K562 (cell line): ENCODE data around the gene SH3TC2. TPM values are rescaled to one million over a fixed set of nuclear protein-coding genes. Genes with fewer than 3 reads are reported as not detected.

Source experiments
- ATAC-seq: fragments of 200-7000 bp; cut with Tn5 transposase; 3 replicates; pipeline ENCODE4 v1.9.1; 2020; ENCODE audit warnings: moderate library complexity
- BruUV-seq: library from RNA; stranded (reverse); fragments of 400-500 nt; replicated peaks from 2 replicates; lab custom pipeline; 2021; lab: Mats Ljungman, UMichigan
- CTCF ChIA-PET: fragments of 300-600 bp; formaldehyde crosslinking; extraction: SDS; loops from one replicate; lab custom pipeline; 2021; ENCODE audit warnings: low intra/inter-chr PET ratio; lab: Yijun Ruan, JAX
- POLR2A ChIA-PET: fragments of 300-600, 350-650 bp; sonication (Branson Sonifier 250); formaldehyde crosslinking; extraction: SDS; loops from one replicate; lab custom pipeline; 2021; ENCODE audit warnings: antibody characterized with exemption, inconsistent platforms; lab: Yijun Ruan, JAX
- DNase-seq, 4 experiments: peaks; one replicate each; pipeline versions ENCODE4 v3.0.0 to v3.0.0-alpha.2; 2011 to 2018; ENCODE audit warnings: low spot score in 3 of 4, mixed read lengths in 3 of 4; ENCODE audit errors: extremely low read depth in 1 of 4
- FAIRE-seq: peaks from 2 replicates; lab custom pipeline; 2011; peaks lifted over from hg19 to GRCh38; lab: Jason Lieb, UNC
- H2AFZ ChIP-seq: 2 replicates; pipeline ENCODE4 v1.6.0; 2011; ENCODE audit warnings: low read depth, low read length, control low read depth, inconsistent platforms
- H3K27ac ChIP-seq: fragments of 200-600 bp; 3 replicates; pipeline ENCODE4 v1.8.0; 2011; ENCODE audit warnings: low read depth, mild to moderate bottlenecking, control low read depth, inconsistent platforms, low read length, moderate library complexity, mixed read lengths; ENCODE audit errors: extremely low read depth
- H3K27me3 ChIP-seq, 2 experiments: fragments of 300-600 bp in 1 of 2; 2 replicates in 1 of 2; 3 replicates in 1 of 2; pipeline versions ENCODE4 v1.6.0 to v1.8.0; 2011; ENCODE audit warnings: inconsistent platforms in 2 of 2, low read length in 2 of 2, mild to moderate bottlenecking in 1 of 2, mixed read lengths in 1 of 2, moderate library complexity in 1 of 2; ENCODE audit not compliant: control insufficient read depth in 2 of 2, insufficient read depth in 2 of 2
- H3K36me3 ChIP-seq: fragments of 300-600 bp; 3 replicates; pipeline ENCODE4 v1.8.0; 2011; ENCODE audit warnings: mild to moderate bottlenecking, low read length, inconsistent platforms; ENCODE audit not compliant: control insufficient read depth, insufficient read depth
- H3K4me1 ChIP-seq, 2 experiments: fragments of 200-600 bp in 1 of 2; replicated peaks in 1 of 2; 2 replicates in 1 of 2; 3 replicates in 1 of 2; pipeline versions ENCODE4 v1.5.1 to v1.8.0; 2011; ENCODE audit warnings: inconsistent platforms in 2 of 2, low read length in 2 of 2, mild to moderate bottlenecking in 1 of 2, mixed read lengths in 1 of 2, moderate library complexity in 1 of 2; ENCODE audit not compliant: control insufficient read depth in 2 of 2, insufficient read depth in 2 of 2
- H3K4me2 ChIP-seq: 2 replicates; pipeline ENCODE4 v1.6.1; 2011; ENCODE audit warnings: low read length, control low read depth, inconsistent platforms, mixed read lengths; ENCODE audit not compliant: insufficient read depth
- H3K4me3 ChIP-seq: fragments of 200-600 bp; sonication (generic), shearing (Covaris generic); 2 replicates; pipeline ENCODE4 v1.5.1; 2016; ENCODE audit warnings: control low read depth, inconsistent platforms
- H3K79me2 ChIP-seq: fragments of 200-600 bp; 3 replicates; pipeline ENCODE4 v1.8.0; 2011; ENCODE audit warnings: low read length, inconsistent platforms; ENCODE audit not compliant: control insufficient read depth, insufficient read depth
- H3K9ac ChIP-seq, 2 experiments: 2 replicates each; pipeline versions ENCODE4 v1.6.0 to v1.6.1; 2011; ENCODE audit warnings: low read depth in 2 of 2, low read length in 2 of 2, control low read depth in 1 of 2, inconsistent platforms in 1 of 2, mild to moderate bottlenecking in 1 of 2, mixed read lengths in 1 of 2; ENCODE audit not compliant: insufficient read depth in 1 of 2
- H3K9me1 ChIP-seq: one replicate; pipeline ENCODE4 v1.6.0; 2011; ENCODE audit warnings: inconsistent platforms, mild to moderate bottlenecking, low read length, moderate library complexity; ENCODE audit not compliant: control insufficient read depth, insufficient read depth
- H3K9me3 ChIP-seq: replicated peaks from 2 replicates; pipeline ENCODE4 v1.5.1; 2011; ENCODE audit warnings: low read depth, low read length, inconsistent platforms; ENCODE audit not compliant: control insufficient read depth, insufficient read depth
- H4K20me1 ChIP-seq: replicated peaks from 2 replicates; pipeline ENCODE4 v1.6.1; 2011; ENCODE audit warnings: low read length, inconsistent platforms, mixed read lengths; ENCODE audit not compliant: control insufficient read depth, insufficient read depth
- FOXP1 ChIP-seq: sonication (generic); formaldehyde crosslinking; IDR thresholded peaks from 2 replicates; pipeline ENCODE4 v1.8.0; 2022; ENCODE audit warnings: mild to moderate bottlenecking, missing genetic modification reagents
- HBP1 ChIP-seq: fragments of 450-650 bp; formaldehyde crosslinking; IDR thresholded peaks from 2 replicates; pipeline ENCODE4 v1.4.0; 2022; ENCODE audit warnings: missing genetic modification characterization
- HMG20B ChIP-seq: fragments of 250-450 bp; sonication (Bioruptor Pico); IDR thresholded peaks from 2 replicates; pipeline ENCODE4 v1.5.0; 2021; ENCODE audit warnings: mild to moderate bottlenecking
- MED1 ChIP-seq: sonication (generic); formaldehyde crosslinking; IDR thresholded peaks from 2 replicates; pipeline ENCODE4 v1.8.1; 2023; ENCODE audit warnings: missing genetic modification reagents, borderline replicate concordance
- NFRKB ChIP-seq: fragments of 450-650 bp; IDR thresholded peaks from 2 replicates; pipeline ENCODE4 v1.6.1; 2016; ENCODE audit warnings: low read depth
- WGBS: fragments of 100-300 bp; shearing (Covaris generic); methylation state at CpG from one replicate; pipeline ENCODE4 v1.1.6; 2016; ENCODE audit warnings: low coverage, mixed read lengths; ENCODE audit not compliant: insufficient coverage; ENCODE audit errors: missing lambda C conversion rate; 5-methylcytosine and 5-hydroxymethylcytosine counted together
- in situ Hi-C: fragments of 300-500 bp; cut with MboI; formaldehyde crosslinking; loops from 4 replicates; pipeline ENCODE4 v1.15.0; 2018; ENCODE audit warnings: inconsistent platforms, mixed read lengths
- intact Hi-C: fragments of 100-400 bp; cut with micrococcal nuclease; formaldehyde crosslinking; loops from 2 replicates; pipeline ENCODE4 v1.14.2; 2022
- microRNA counts: library from miRNA; unstranded; fragments of <30 nt; microRNA quantifications from one replicate; lab custom pipeline; 2016
- microRNA-seq: library from miRNA; unstranded; fragments of <30 nt; microRNA quantifications from one replicate; pipeline ENCODE4, GENCODE V29; 2018; ENCODE audit warnings: borderline microRNAs expressed
- polyA plus RNA-seq, 8 experiments: library from polyadenylated mRNA; depleted of rRNA in 4 of 8; stranded (reverse) in 5 of 8; unstranded in 3 of 8; fragments of >200 nt; fragmentation: Nextera tagmentation in 2 of 8; fragmentation: Illumina TruSeq in 1 of 8; extraction: Ambion mirVana in 2 of 8; extraction: Trizol in 1 of 8; gene quantifications; 2 replicates each; pipeline versions ENCODE4 v1.2.1 to v1.2.3, GENCODE V29; 2011 to 2014; ENCODE audit warnings: inconsistent platforms in 1 of 8, missing spikeins in 1 of 8
- small RNA-seq: library from RNA; depleted of rRNA; stranded (forward); fragments of <200 nt; gene quantifications from one replicate; pipeline ENCODE3, GENCODE V24; 2014
- total RNA-seq, 7 experiments: library from RNA; depleted of rRNA in 6 of 7; stranded (reverse); fragments of >200 nt in 6 of 7; fragmentation: Illumina TruSeq in 2 of 7; extraction: Trizol in 2 of 7; gene quantifications; 2 replicates each; pipeline versions ENCODE4 v1.2.1 to v1.2.3, GENCODE V29; 2011 to 2021; ENCODE audit warnings: low replicate concordance in 1 of 7

SH3TC2 gene
- total and polyA plus RNA-seq, 9 of the 15 experiments (the other 6 are each of a cell fraction or from before 2014, with no cell fraction given), result 0.03 to 0.80 (median 0.55) TPM; not detected in 1

GRCh38 chr5:148956477-148957385 is 106.1 kb downstream of the SH3TC2 start:
- Histone ChIP-seq H3K4me1 (no peaks in the 10 kb centered on the region), H4K20me1 (no peaks in the 10 kb centered on the region; the same call in 1 of the 2 replicates), H3K9me1 (no peaks in the 10 kb centered on the region), H3K9me3 (no peaks in the 10 kb centered on the region), H3K27me3 (no peaks in the 10 kb centered on the region; a peak in 1 of 5 replicates), H2AFZ (no peak overlapping the region), H3K9ac (no peak overlapping the region), H3K79me2 (no peaks in the 10 kb centered on the region), H3K27ac (no peak overlapping the region), H3K4me2 (no peak overlapping the region), H3K4me3 (no peak overlapping the region), H3K36me3 (no peaks in the 10 kb centered on the region)
- WGBS, result 0% methylated on average over 3 of the region's 3 CpGs
- no peak for FAIRE-seq
- CTCF ChIA-PET, result interaction anchor here (1.5 to 1.6 kb wide), 2 partner anchors 216 to 222 kb away, joined by 5 to 9 read pairs; no protein-coding TSS in a partner anchor
- no peak for DNase-seq
- in situ Hi-C loops (no loop called here), intact Hi-C loops (loop anchor here (1.0 to 10.0 kb wide), 3 partner anchors 134 to 308 kb away; no protein-coding TSS in a partner anchor)
- TF ChIP-seq HBP1 (CRISPR knock-in tag), result no peak
- TF ChIP-seq NFRKB, result no peak
- TF ChIP-seq HMG20B, result no peak
- no peak for TF ChIP-seq MED1
- TF ChIP-seq FOXP1, result no peak
- no TSS peak for BruUV-seq
- POLR2A ChIA-PET, result interaction anchor here (0.5 to 1.2 kb wide), 2 partner anchors 70 to 88 kb away, joined by 3 read pairs; no protein-coding TSS in a partner anchor
- ATAC-seq, result no peak

MicroRNAs within 50 kb of the gene (microRNA counts, 767-probe panel; counts per million panel counts)
- microRNA hsa-miR-584-5p (lab: Ali Mortazavi, UCI), result not detected

Small RNA genes within 50 kb of the gene (microRNA-seq; reads per million reads assigned to microRNA genes)
- gene MIR584, result 1.8 reads per million, percentile 24 among the genes with 10 or more reads in this experiment

Small RNA genes within 50 kb of the gene (small RNA-seq; reads per million reads assigned to genes)
- gene MIR584 (5.0 reads per million, percentile 92 among the genes with 10 or more reads in this experiment), gene RNU6-732P (not detected)

Other genes with a start within 250 kb of the SH3TC2 start
- gene ADRB2, start 236.5 kb downstream of the SH3TC2 start, total RNA-seq (2014; rRNA removed), result 0.12 TPM in 1 of 2 replicates, not detected in the other
- gene ADRB2, start 236.5 kb downstream of the SH3TC2 start, total RNA-seq (2014; rRNA removed; fragmentation: Illumina TruSeq; extraction: Trizol), result 0.04 TPM in 1 of 2 replicates, not detected in the other
- gene ADRB2, start 236.5 kb downstream of the SH3TC2 start, total RNA-seq (2015; rRNA removed; fragmentation: Illumina TruSeq; extraction: Trizol), result 0.04 and 0.07 TPM in 2 replicates
- 0.04 TPM in 2 replicates for gene ADRB2, start 236.5 kb downstream of the SH3TC2 start, total RNA-seq (2021)
- 0.18 TPM in 1 of 2 replicates, not detected in the other for gene ADRB2, start 236.5 kb downstream of the SH3TC2 start, polyA plus RNA-seq (2011; rRNA removed)
- gene ADRB2, start 236.5 kb downstream of the SH3TC2 start, polyA plus RNA-seq (2014; fragmentation: Illumina TruSeq; extraction: Trizol), result 0.03 TPM in 1 of 2 replicates, not detected in the other
- under 1 TPM in 1 of 2 experiments, not detected in 1; 0.01 TPM for gene ADRB2, start 236.5 kb downstream of the SH3TC2 start, polyA plus RNA-seq (2014; fragmentation: Nextera tagmentation; extraction: Ambion mirVana)
- gene ADRB2, start 236.5 kb downstream of the SH3TC2 start, polyA plus RNA-seq (2014; rRNA removed), result 0.07 and 0.09 TPM in 2 replicates
- gene ABLIM3, start 78.4 kb upstream of the SH3TC2 start, total RNA-seq (2014; rRNA removed), result 0.08 and 0.14 TPM in 2 replicates
- 0.11 and 0.13 TPM in 2 replicates for gene ABLIM3, start 78.4 kb upstream of the SH3TC2 start, total RNA-seq (2014; rRNA removed; fragmentation: Illumina TruSeq; extraction: Trizol)
- gene ABLIM3, start 78.4 kb upstream of the SH3TC2 start, total RNA-seq (2015; rRNA removed; fragmentation: Illumina TruSeq; extraction: Trizol), result 0.04 and 0.08 TPM in 2 replicates
- 0.34 and 0.38 TPM in 2 replicates for gene ABLIM3, start 78.4 kb upstream of the SH3TC2 start, total RNA-seq (2021)
- 0.03 TPM in 2 replicates for gene ABLIM3, start 78.4 kb upstream of the SH3TC2 start, polyA plus RNA-seq (2011; rRNA removed)
- gene ABLIM3, start 78.4 kb upstream of the SH3TC2 start, polyA plus RNA-seq (2014; fragmentation: Illumina TruSeq; extraction: Trizol), result 0.19 and 0.26 TPM in 2 replicates
- under 1 TPM; 0.08 to 0.10 TPM for gene ABLIM3, start 78.4 kb upstream of the SH3TC2 start, polyA plus RNA-seq (2014; fragmentation: Nextera tagmentation; extraction: Ambion mirVana)
- 0.15 and 0.22 TPM in 2 replicates for gene ABLIM3, start 78.4 kb upstream of the SH3TC2 start, polyA plus RNA-seq (2014; rRNA removed)
- gene AFAP1L1, start 208.8 kb upstream of the SH3TC2 start, total RNA-seq (2014; rRNA removed), result 0.12 TPM in 1 of 2 replicates, not detected in the other
- gene AFAP1L1, start 208.8 kb upstream of the SH3TC2 start, total RNA-seq (2014; rRNA removed; fragmentation: Illumina TruSeq; extraction: Trizol), result 0.48 TPM in 1 of 2 replicates, not detected in the other
- 0.04 TPM in 1 of 2 replicates, not detected in the other for gene AFAP1L1, start 208.8 kb upstream of the SH3TC2 start, total RNA-seq (2015; rRNA removed; fragmentation: Illumina TruSeq; extraction: Trizol)
- 0.07 and 0.13 TPM in 2 replicates for gene AFAP1L1, start 208.8 kb upstream of the SH3TC2 start, total RNA-seq (2021)
- 0.04 TPM in 1 of 2 replicates, not detected in the other for gene AFAP1L1, start 208.8 kb upstream of the SH3TC2 start, polyA plus RNA-seq (2011; rRNA removed)
- gene AFAP1L1, start 208.8 kb upstream of the SH3TC2 start, polyA plus RNA-seq (2014; fragmentation: Illumina TruSeq; extraction: Trizol), result 0.03 and 0.10 TPM in 2 replicates
- gene AFAP1L1, start 208.8 kb upstream of the SH3TC2 start, polyA plus RNA-seq (2014; fragmentation: Nextera tagmentation; extraction: Ambion mirVana), result under 1 TPM; 0.01 to 0.03 TPM
- 0.12 TPM in 1 of 2 replicates, not detected in the other for gene AFAP1L1, start 208.8 kb upstream of the SH3TC2 start, polyA plus RNA-seq (2014; rRNA removed)